Peyer's patch (tissue), 4 donors: ENCODE measurements around the gene RPS10.

Experiments
- CTCF ChIP-seq, 6 experiments: fragments of 450-650 bp in 4 of 6; fragments of 200-600 bp in 2 of 6; sonication (generic) in 1 of 6; IDR thresholded peaks; one replicate each; pipeline ENCODE4 v1.5.1; 2017 to 2019; ENCODE audit warnings: antibody characterized with exemption in 6 of 6, mild to moderate bottlenecking in 3 of 6, moderate library complexity in 1 of 6
- POLR2A ChIP-seq, 2 donors: fragments of 450-650 bp; IDR thresholded peaks; one replicate each; pipeline ENCODE4 v1.5.1; 2017; ENCODE audit warnings: antibody characterized with exemption in 2 of 2, mild to moderate bottlenecking in 2 of 2, moderate library complexity in 2 of 2

DNA sequence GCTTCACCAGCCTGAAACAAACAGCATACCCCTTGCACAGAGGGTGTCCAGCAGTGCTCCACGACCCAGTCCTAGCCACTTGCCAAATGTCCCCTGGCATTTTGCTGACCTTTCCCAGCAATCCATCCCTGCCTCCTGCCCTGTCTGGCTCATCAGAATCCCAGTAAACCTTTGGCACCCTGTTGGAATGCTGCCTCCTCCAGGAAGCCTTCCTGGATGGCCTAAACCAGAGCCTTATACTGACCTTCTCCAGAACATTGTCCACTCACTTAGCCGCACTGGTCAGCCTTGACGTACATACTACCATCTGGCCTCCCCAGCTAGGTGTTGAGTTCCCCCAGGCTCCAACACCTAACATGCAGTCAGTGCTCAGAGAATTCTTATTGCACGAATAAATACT lies 38.0 kb upstream of the RPS10 start:
- TF ChIP-seq POLR2A (IDR thresholded peaks at IDR 0.05) (no peak), CTCF (IDR thresholded peaks at IDR 0.05) (no peak)
